HUES6 (cell line): ENCODE data around the gene MATK.
A peak's percentile ranks its signal among the peaks of the same experiment; 100 is the strongest.
"Not testable (repeated sequence)": the region's sequence is repeated elsewhere in the genome, so short reads cannot be mapped to it uniquely, and the experiment has no call there.

Experiments used
- H3K27ac ChIP-seq: 2 replicates; pipeline ENCODE4 v1.7.0; 2013; ENCODE audit warnings: low read depth, mild to moderate bottlenecking, low read length, inconsistent platforms
- H3K27me3 ChIP-seq: 2 replicates; pipeline ENCODE4 v1.6.1; 2013; ENCODE audit warnings: low read length; ENCODE audit not compliant: control insufficient read depth, insufficient read depth
- H3K36me3 ChIP-seq: 2 replicates; pipeline ENCODE4 v1.6.1; 2013; ENCODE audit warnings: low read length; ENCODE audit not compliant: control insufficient read depth, insufficient read depth
- H3K4me1 ChIP-seq: 2 replicates; pipeline ENCODE4 v1.6.1; 2013; ENCODE audit warnings: low read length; ENCODE audit not compliant: control insufficient read depth, insufficient read depth
- H3K4me3 ChIP-seq: 2 replicates; pipeline ENCODE4 v1.5.1; 2013; ENCODE audit warnings: low read depth, low read length
- H3K9ac ChIP-seq: one replicate; pipeline ENCODE4 v1.6.1; 2013; ENCODE audit warnings: mild to moderate bottlenecking, low read length
- H3K9me3 ChIP-seq: 2 replicates; pipeline ENCODE4 v1.6.1; 2013; ENCODE audit warnings: low read depth, low read length; ENCODE audit not compliant: control insufficient read depth, insufficient read depth

The MATK gene

DNA sequence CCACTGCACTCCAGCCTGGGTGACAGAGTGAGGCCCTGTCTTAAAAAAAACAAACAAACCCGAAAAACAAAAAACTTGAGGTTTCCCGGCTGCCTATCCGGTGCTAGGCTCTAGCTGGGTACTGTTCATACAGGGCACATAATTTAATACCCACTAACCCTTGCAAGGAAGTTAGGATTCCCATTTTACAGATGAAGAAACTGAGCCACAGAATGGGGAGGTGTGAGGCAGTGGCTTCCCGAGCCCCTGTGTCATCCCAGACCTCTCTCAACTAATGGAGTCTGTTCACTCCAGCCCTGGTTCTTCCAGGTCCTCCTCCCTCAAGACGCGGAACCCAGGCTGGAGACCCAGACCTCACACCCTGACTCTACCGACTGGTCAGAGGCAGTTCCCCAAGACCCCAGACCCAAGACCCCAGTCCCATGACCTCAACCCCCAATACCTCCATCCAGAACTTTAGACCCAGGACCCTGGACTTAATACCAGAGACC lies 25.3 kb downstream of the MATK start:
- H3K27me3 ChIP-seq = no peaks in the 10 kb centered on the region
- H3K36me3 ChIP-seq = peaks cover 20% of the 10 kb centered on the region
- H3K4me1 ChIP-seq = peaks cover 4% of the 10 kb centered on the region; the same call in 1 of the 2 replicates
- peak overlapping the region; percentile 82 for H3K4me3 ChIP-seq
- H3K27ac ChIP-seq = peak overlapping the region; percentile 70; the same call in 1 of the 2 replicates
- no peaks in the 10 kb centered on the region for H3K9me3 ChIP-seq
- peak overlapping the region; percentile 83 for H3K9ac ChIP-seq

DNA sequence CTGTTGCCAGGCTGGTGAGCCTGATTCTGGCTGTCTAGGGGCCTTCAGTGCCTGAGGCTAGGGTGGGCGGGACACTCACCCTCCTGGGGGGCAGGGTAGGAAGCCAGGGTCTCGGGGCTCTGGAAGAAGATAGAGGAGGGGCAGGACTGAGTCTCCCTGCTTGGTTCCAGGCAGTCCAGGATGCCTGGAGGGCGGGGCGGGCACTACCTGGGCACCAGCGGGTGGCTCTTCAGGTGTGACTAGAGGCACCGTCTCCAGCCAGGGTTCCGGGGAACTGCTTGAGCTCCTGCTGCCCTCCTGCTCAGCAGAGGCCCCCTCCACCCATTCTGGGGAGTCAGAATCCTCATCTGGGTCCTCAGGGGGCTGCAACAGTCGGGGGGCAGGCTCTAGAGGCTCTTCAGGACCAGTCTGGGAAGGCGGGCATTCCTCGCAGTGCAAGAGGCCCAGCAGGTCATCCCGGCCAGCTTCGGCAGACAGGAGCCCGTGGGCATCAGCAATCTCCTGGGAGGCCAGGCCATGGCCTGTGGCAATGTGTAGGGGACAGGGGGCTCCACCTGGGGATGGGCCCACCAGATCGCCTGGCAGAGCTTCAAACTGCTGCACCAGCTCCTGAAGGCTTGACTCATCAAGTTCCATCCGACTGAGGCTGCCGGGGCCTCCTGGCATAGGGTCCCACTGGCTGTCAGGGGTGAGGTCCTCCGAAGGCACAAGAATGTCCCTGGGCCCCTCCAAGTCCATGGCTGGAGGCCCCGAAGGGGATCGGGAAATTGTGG lies 26.5 kb downstream of the MATK start:
- H3K4me1 ChIP-seq = peaks cover 4% of the 10 kb centered on the region; the same call in 1 of the 2 replicates
- no peaks in the 10 kb centered on the region for H3K27me3 ChIP-seq
- H3K36me3 ChIP-seq = peaks cover 15% of the 10 kb centered on the region
- no peak overlapping the region for H3K9ac ChIP-seq
- H3K4me3 ChIP-seq = no peak overlapping the region
- H3K27ac ChIP-seq = no peak overlapping the region
- no peaks in the 10 kb centered on the region for H3K9me3 ChIP-seq

DNA sequence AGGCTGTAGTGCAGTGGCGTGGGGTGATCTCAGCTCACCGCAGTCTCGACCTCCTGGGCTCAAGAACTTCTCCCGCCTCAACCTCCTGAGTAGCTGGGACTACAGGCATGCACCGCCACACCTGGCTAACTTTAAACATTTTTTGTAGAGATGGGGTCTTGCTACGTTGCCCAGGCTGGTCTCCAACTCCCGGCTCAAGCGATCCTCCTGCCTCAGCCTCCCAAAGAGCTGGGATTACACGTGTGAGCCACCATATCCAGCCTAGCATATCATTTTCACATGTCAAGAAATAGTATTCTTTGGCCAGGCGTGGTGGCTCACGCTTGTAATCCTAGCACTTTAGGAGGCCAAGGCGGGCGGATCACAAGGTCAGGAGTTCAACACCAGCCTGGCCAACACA lies 27.9 kb downstream of the MATK start:
- H3K9ac ChIP-seq, H3K27me3 ChIP-seq, H3K4me3 ChIP-seq, H3K4me1 ChIP-seq, H3K9me3 ChIP-seq, H3K27ac ChIP-seq: not testable (repeated sequence)
- H3K36me3 ChIP-seq = peaks cover 20% of the 10 kb centered on the region

DNA sequence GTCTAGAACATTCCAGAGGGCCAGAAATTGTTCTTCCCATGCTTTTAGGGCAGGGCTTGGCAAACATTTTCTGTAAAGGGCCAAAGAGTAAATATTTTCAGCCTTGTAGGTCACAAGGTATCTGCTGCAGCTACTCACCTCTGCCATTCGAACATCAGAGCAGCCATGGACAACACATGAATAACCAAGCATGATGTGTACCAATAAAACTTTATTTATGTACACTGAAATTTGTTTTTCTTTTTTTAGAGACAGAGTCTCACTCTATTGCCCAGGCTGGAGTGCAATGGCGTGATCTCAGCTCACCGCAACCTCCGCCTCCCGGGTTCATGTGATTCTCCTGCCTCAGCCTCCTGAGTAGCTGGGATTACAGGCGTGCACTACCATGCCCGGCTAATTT lies 28.5 kb downstream of the MATK start:
- H3K9ac ChIP-seq, H3K4me3 ChIP-seq, H3K4me1 ChIP-seq, H3K27ac ChIP-seq, H3K9me3 ChIP-seq, H3K27me3 ChIP-seq: not testable (repeated sequence)
- H3K36me3 ChIP-seq = peaks cover 24% of the 10 kb centered on the region

DNA sequence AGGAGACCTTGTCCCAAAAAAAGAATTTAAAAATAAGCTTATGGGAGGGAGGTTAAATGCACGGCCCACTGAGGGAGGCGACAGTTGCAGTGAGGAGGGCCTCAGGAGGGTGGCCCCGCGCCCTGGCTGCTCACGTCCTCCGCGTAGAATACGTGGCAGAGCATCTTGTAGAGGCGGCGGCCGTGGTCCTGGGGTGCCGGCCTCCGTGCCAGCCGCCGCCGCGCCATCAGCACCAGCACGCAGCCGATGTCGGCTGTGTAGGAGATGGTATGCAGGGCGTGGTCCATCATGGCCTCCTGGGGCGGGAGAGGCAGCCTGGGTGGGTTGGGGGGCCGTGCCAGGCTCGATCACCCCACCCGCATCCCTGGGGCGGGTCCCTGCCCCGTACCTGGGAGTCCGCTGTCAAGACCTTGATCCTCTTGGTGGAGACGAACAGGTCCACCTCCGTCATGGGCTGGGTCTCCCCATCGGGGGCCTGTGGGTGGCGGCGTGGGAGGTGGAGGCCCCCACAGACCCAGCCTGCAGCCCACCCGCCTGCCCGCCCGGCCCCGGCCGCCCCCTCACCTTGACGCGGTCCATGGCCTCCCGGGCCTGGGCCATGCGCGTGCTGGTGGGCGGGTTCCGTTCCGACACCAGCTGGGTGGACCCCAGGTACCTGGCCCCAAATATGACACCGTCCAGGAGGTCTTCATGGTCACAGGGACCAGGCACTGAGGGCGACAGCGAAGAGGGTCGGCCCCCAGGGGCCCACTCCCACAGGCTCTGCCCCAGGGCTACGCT lies 32.4 kb downstream of the MATK start:
- H3K27ac ChIP-seq = no peak overlapping the region
- no peaks in the 10 kb centered on the region for H3K4me1 ChIP-seq

DNA sequence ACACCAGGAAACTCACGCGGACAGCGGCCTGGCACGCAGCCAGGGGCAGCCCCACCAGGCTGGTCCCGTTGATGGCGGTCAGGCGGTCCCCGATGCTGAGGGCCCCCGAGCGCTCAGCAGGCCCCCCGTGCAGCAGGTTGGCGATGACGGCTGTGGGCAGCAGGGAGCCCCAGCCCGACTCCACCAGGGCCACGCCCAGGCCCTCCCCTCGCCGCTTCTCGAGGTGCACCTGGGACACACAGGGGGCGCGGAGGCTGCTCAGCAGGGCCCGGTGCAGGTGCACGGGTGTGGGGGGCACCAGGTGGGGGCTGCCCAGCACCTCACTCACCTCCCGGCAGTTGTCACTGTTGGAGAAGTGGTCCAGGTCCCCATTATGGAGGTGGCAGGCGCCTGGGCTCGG lies 33.7 kb downstream of the MATK start:
- Histone ChIP-seq H3K36me3 (peaks cover 38% of the 10 kb centered on the region), H3K4me3 (no peak overlapping the region), H3K27me3 (no peaks in the 10 kb centered on the region), H3K27ac (no peak overlapping the region), H3K9ac (no peak overlapping the region), H3K4me1 (no peaks in the 10 kb centered on the region), H3K9me3 (no peaks in the 10 kb centered on the region)

More for the DNA sequence above, 32.4 kb downstream of the MATK start:
- Histone ChIP-seq H3K9ac (peak overlapping the region; percentile 33), H3K27me3 (no peaks in the 10 kb centered on the region), H3K4me3 (no peak overlapping the region), H3K9me3 (no peaks in the 10 kb centered on the region), H3K36me3 (peaks cover 41% of the 10 kb centered on the region)

DNA sequence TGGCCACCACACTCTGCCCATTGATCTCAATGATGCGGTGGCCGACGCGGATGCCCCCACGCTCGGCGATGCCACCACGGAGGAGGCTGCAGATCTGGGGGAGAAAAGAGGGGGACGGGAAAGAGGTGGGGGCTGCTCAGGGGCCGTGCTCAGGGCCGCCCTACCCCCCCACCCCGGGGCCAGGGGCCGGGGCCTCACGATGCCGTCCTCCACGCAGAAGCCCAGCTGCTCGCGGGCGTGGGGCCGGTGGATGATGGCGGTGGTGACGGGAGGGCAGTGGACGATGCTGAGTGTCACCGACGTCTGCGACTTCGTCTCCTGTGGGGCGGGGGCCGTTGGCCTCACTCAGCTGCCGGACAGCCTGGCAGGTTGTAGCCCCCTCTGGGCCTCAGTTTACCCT lies 34.9 kb downstream of the MATK start:
- no peaks in the 10 kb centered on the region for H3K4me1 ChIP-seq
- peaks cover 37% of the 10 kb centered on the region for H3K36me3 ChIP-seq
- H3K27ac ChIP-seq = no peak overlapping the region
- H3K9ac ChIP-seq = no peak overlapping the region
- H3K4me3 ChIP-seq = no peak overlapping the region
- H3K9me3 ChIP-seq = no peaks in the 10 kb centered on the region
- H3K27me3 ChIP-seq = no peaks in the 10 kb centered on the region

DNA sequence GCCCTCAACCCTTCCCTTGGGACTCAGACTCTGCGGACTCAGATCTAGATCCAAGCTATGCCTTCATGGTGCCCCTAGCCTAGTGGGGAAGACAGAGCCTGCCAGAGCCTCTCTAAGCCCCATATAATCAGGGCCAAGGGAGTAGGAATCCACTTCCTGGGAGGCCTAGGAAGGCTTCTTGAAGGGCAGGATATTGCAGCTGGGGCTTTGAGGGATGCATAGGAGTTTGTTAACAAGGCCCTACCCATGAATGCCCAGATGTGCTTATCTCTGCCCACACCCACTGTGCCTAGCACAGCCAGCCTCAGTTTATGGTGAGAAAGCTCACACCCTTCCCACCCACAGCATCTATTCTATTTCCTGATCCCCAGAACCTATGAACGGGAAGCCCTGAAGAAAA lies 36.0 kb downstream of the MATK start:
- H3K9ac ChIP-seq = no peak overlapping the region
- peaks cover 37% of the 10 kb centered on the region for H3K36me3 ChIP-seq
- H3K9me3 ChIP-seq = no peaks in the 10 kb centered on the region
- H3K27ac ChIP-seq = no peak overlapping the region
- no peaks in the 10 kb centered on the region for H3K4me1 ChIP-seq
- H3K27me3 ChIP-seq = no peaks in the 10 kb centered on the region
- no peak overlapping the region for H3K4me3 ChIP-seq

DNA sequence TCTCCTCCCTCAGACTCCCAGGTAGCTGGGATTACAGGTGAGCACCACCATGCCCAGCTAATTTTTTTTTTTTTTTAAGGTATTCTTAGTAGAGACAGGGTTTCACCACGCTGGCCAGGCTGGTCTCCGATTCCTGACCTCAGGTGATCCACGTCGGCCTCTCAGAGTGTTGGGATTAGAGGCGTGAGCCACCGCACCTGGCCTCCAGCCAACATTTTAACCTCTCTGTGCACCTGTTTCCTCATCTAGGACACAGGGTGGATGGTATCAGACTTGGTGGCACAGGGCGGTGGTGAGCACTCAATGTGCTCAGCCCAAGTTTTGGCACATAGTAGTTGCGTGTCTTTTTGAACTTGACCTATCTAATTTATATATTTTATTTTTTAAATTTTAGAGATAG lies 37.2 kb downstream of the MATK start:
- H3K4me1 ChIP-seq = no peaks in the 10 kb centered on the region
- H3K27me3 ChIP-seq = no peaks in the 10 kb centered on the region
- peaks cover 37% of the 10 kb centered on the region for H3K36me3 ChIP-seq
- H3K9me3 ChIP-seq = no peaks in the 10 kb centered on the region
- H3K27ac ChIP-seq = no peak overlapping the region
- H3K4me3 ChIP-seq = no peak overlapping the region
- H3K9ac ChIP-seq = no peak overlapping the region

DNA sequence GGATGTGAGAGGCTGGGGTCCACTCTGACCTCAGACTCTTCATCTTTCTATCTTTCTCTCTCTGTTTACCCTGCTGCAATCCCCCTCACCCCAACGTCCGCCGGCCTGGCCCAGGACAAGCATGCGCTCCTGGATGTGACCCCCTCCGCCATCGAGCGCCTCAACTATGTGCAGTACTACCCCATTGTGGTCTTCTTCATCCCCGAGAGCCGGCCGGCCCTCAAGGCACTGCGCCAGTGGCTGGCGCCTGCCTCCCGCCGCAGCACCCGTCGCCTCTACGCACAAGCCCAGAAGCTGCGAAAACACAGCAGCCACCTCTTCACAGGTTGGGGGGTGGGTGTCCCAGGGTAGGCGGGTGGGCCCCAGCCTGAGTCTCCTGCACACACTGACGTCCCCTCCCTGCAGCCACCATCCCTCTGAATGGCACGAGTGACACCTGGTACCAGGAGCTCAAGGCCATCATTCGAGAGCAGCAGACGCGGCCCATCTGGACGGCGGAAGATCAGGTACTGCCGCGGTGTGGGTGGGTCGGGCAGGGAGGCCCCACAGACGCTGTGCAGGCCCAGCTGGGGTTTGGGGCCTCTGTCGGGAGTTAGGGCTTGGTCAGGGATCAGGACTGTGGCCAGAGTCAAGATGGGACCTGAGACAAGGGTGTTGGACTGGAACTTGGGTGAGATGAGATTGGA lies 39.7 kb downstream of the MATK start:
- Histone ChIP-seq H3K4me3 (no peak overlapping the region), H3K9me3 (no peaks in the 10 kb centered on the region), H3K27me3 (no peaks in the 10 kb centered on the region), H3K36me3 (peaks cover 18% of the 10 kb centered on the region), H3K4me1 (no peaks in the 10 kb centered on the region), H3K9ac (no peak overlapping the region), H3K27ac (no peak overlapping the region)
